H1 (cell line): ENCODE measurements around the gene PTPRT. TPM values are rescaled to one million over a fixed set of nuclear protein-coding genes. Genes with fewer than 3 reads are reported as not detected.
A peak's percentile ranks its signal among the peaks of the same experiment; 100 is the strongest.

Source experiments
- CTCF ChIA-PET: fragments of 300-600 bp; sonication (Branson Sonifier 250); formaldehyde crosslinking; loops from one replicate; lab custom pipeline; 2021; ENCODE audit not compliant: partially characterized antibody; lab: Charles Lee
- POLR2A ChIA-PET: fragments of 300-600 bp; sonication (Branson Sonifier 250); formaldehyde crosslinking; loops from one replicate; lab custom pipeline; 2021; ENCODE audit warnings: inconsistent platforms; ENCODE audit not compliant: partially characterized antibody; lab: Charles Lee
- DNase-seq, 2 experiments: peaks; one replicate each; pipeline versions ENCODE4 v3.0.0 to v3.0.0-alpha.2; 2010 to 2022; ENCODE audit warnings: low spot score in 2 of 2, low read depth in 1 of 2, mixed read lengths in 1 of 2
- FAIRE-seq: peaks from 2 replicates; lab custom pipeline; 2011; peaks lifted over from hg19 to GRCh38; lab: Jason Lieb, UNC
- H2AFZ ChIP-seq: 2 replicates; pipeline ENCODE4 v1.8.1; 2012; ENCODE audit warnings: low read length, inconsistent platforms
- H2AK5ac ChIP-seq: 2 replicates; pipeline ENCODE4 v1.6.1; 2013; ENCODE audit warnings: low read depth, low read length
- H2BK120ac ChIP-seq: replicated peaks from 2 replicates; pipeline ENCODE3; 2013; ENCODE audit warnings: low read depth, low read length, inconsistent platforms
- H2BK12ac ChIP-seq: 2 replicates; pipeline ENCODE4 v1.6.1; 2013; ENCODE audit warnings: low read depth, low read length
- H2BK15ac ChIP-seq: 2 replicates; pipeline ENCODE4 v1.6.1; 2013; ENCODE audit warnings: low read length
- H2BK20ac ChIP-seq: 2 replicates; pipeline ENCODE4 v1.6.1; 2013; ENCODE audit warnings: low read length
- H2BK5ac ChIP-seq: 2 replicates; pipeline ENCODE4 v1.6.1; 2013; ENCODE audit warnings: low read depth, low read length
- H3K14ac ChIP-seq: 2 replicates; pipeline ENCODE4 v1.6.1; 2013; ENCODE audit warnings: inconsistent platforms; ENCODE audit not compliant: insufficient read length
- H3K18ac ChIP-seq: 2 replicates; pipeline ENCODE4 v1.6.1; 2013; ENCODE audit warnings: low read length; ENCODE audit errors: extremely low read depth
- H3K23ac ChIP-seq: 2 replicates; pipeline ENCODE4 v1.6.1; 2013; ENCODE audit warnings: inconsistent platforms; ENCODE audit not compliant: insufficient read length
- H3K23me2 ChIP-seq: 2 replicates; pipeline ENCODE4 v1.6.1; 2013; ENCODE audit warnings: low read depth, low read length
- H3K27ac ChIP-seq: 2 replicates; pipeline ENCODE4 v1.6.1; 2011; ENCODE audit warnings: low read depth, low read length, inconsistent platforms
- H3K27me3 ChIP-seq, 4 experiments: replicated peaks in 1 of 4; 1 replicate in 1 of 4; 2 replicates in 3 of 4; pipeline versions ENCODE4 v1.6.1 to v1.8.1; 2011 to 2013; ENCODE audit warnings: low read length in 3 of 4, mild to moderate bottlenecking in 3 of 4, inconsistent platforms in 2 of 4, mixed read lengths in 2 of 4, moderate library complexity in 1 of 4; ENCODE audit not compliant: control insufficient read depth in 3 of 4, insufficient read depth in 3 of 4; ENCODE audit errors: extremely low read depth in 1 of 4
- H3K36me3 ChIP-seq, 4 experiments: 2 replicates each; pipeline versions ENCODE4 v1.6.1 to v1.8.1; 2011 to 2013; ENCODE audit warnings: mild to moderate bottlenecking in 4 of 4, low read length in 3 of 4, moderate library complexity in 2 of 4, control low read depth in 1 of 4, inconsistent platforms in 1 of 4; ENCODE audit not compliant: insufficient read depth in 4 of 4, control insufficient read depth in 2 of 4
- H3K4ac ChIP-seq: replicated peaks from 2 replicates; pipeline ENCODE3; 2013; ENCODE audit warnings: low read length, low read depth, mixed read lengths, inconsistent platforms; ENCODE audit not compliant: insufficient read length
- H3K4me1 ChIP-seq, 4 experiments: replicated peaks in 1 of 4; 1 replicate in 1 of 4; 2 replicates in 3 of 4; pipeline versions ENCODE4 v1.6.1 to v1.8.1; 2011 to 2013; ENCODE audit warnings: low read length in 3 of 4, inconsistent platforms in 2 of 4, mixed read lengths in 1 of 4; ENCODE audit not compliant: insufficient read depth in 4 of 4, control insufficient read depth in 3 of 4
- H3K4me2 ChIP-seq, 2 experiments: 2 replicates each; pipeline versions ENCODE4 v1.6.1 to v1.8.1; 2011 to 2013; ENCODE audit warnings: low read depth in 2 of 2, low read length in 2 of 2, control low read depth in 1 of 2, inconsistent platforms in 1 of 2, mild to moderate bottlenecking in 1 of 2; ENCODE audit not compliant: insufficient read depth in 1 of 2
- H3K4me3 ChIP-seq, 4 experiments: fragments of 200-600, 300-600 bp in 1 of 4; sonication (generic), shearing (Covaris generic), sonication (Bioruptor Twin) in 1 of 4; 2 replicates each; pipeline versions ENCODE4 v1.5.1 to v1.8.1; 2011 to 2016; ENCODE audit warnings: low read length in 4 of 4, low read depth in 3 of 4, control low read depth in 2 of 4, inconsistent platforms in 2 of 4, mild to moderate bottlenecking in 2 of 4, mixed read lengths in 1 of 4, moderate library complexity in 1 of 4; ENCODE audit not compliant: insufficient read depth in 2 of 4; ENCODE audit errors: extremely low read depth in 1 of 4
- H3K56ac ChIP-seq: replicated peaks from 2 replicates; pipeline ENCODE3; 2013; ENCODE audit warnings: low read depth, mild to moderate bottlenecking, mixed read lengths, low read length, inconsistent platforms; ENCODE audit not compliant: insufficient read length
- H3K79me1 ChIP-seq: 2 replicates; pipeline ENCODE4 v1.6.1; 2013; ENCODE audit warnings: low read depth, low read length, control low read depth
- H3K79me2 ChIP-seq, 2 experiments: 2 replicates each; pipeline versions ENCODE4 v1.6.1 to v1.8.1; 2012 to 2013; ENCODE audit warnings: low read length in 2 of 2, mild to moderate bottlenecking in 2 of 2, inconsistent platforms in 1 of 2; ENCODE audit not compliant: insufficient read depth in 2 of 2, control insufficient read depth in 1 of 2
- H3K9ac ChIP-seq, 4 experiments: replicated peaks in 1 of 4; 1 replicate in 1 of 4; 2 replicates in 3 of 4; pipeline versions ENCODE4 v1.6.1 to v1.8.1; 2011 to 2013; ENCODE audit warnings: low read depth in 3 of 4, low read length in 3 of 4, control low read depth in 2 of 4, mild to moderate bottlenecking in 2 of 4, moderate library complexity in 2 of 4, inconsistent platforms in 1 of 4; ENCODE audit errors: extremely low read depth in 1 of 4
- H3K9me3 ChIP-seq, 2 experiments: 2 replicates each; pipeline versions ENCODE4 v1.6.1 to v1.8.1; 2012 to 2013; ENCODE audit warnings: mild to moderate bottlenecking in 2 of 2, moderate library complexity in 2 of 2, control low read depth in 1 of 2, inconsistent platforms in 1 of 2, low read depth in 1 of 2, low read length in 1 of 2, mixed read lengths in 1 of 2; ENCODE audit not compliant: insufficient read depth in 2 of 2
- H4K20me1 ChIP-seq, 2 experiments: replicated peaks in 1 of 2; 2 replicates each; pipeline versions ENCODE3 to v1.8.1; 2011 to 2013; ENCODE audit warnings: inconsistent platforms in 2 of 2, low read length in 2 of 2, mild to moderate bottlenecking in 1 of 2; ENCODE audit not compliant: insufficient read depth in 2 of 2, control insufficient read depth in 1 of 2
- H4K5ac ChIP-seq: 2 replicates; pipeline ENCODE4 v1.6.1; 2013; ENCODE audit warnings: low read length, low read depth, mixed read lengths, inconsistent platforms; ENCODE audit not compliant: insufficient read length
- H4K8ac ChIP-seq: 2 replicates; pipeline ENCODE4 v1.8.0; 2013; ENCODE audit warnings: mild to moderate bottlenecking, moderate library complexity, low read length, inconsistent platforms; ENCODE audit not compliant: insufficient read depth; ENCODE audit errors: extremely low read depth
- H4K91ac ChIP-seq: replicated peaks from 2 replicates; pipeline ENCODE3; 2013; ENCODE audit warnings: low read length, mixed read lengths, inconsistent platforms; ENCODE audit not compliant: insufficient read length
- RXRA ChIP-seq: IDR thresholded peaks from 2 replicates; pipeline ENCODE4 v1.6.1; 2011; ENCODE audit warnings: low read depth, mild to moderate bottlenecking, low read length, moderate library complexity; ENCODE audit not compliant: insufficient read depth
- SIRT6 ChIP-seq: IDR thresholded peaks from one replicate; pipeline ENCODE4 v1.7.1; 2012; ENCODE audit warnings: low read length, inconsistent platforms
- SIX5 ChIP-seq: IDR thresholded peaks from 2 replicates; pipeline ENCODE4 v1.6.1; 2011; ENCODE audit warnings: mild to moderate bottlenecking, low read depth, low read length
- SUZ12 ChIP-seq: fragments of 200-600 bp; sonication (generic); IDR thresholded peaks from 2 replicates; pipeline ENCODE4 v1.6.1; 2012; ENCODE audit warnings: mild to moderate bottlenecking, inconsistent platforms, low read length, moderate library complexity, mixed read lengths
- YY1 ChIP-seq: IDR thresholded peaks from 2 replicates; pipeline ENCODE4 v1.6.1; 2011; ENCODE audit warnings: low read depth, mild to moderate bottlenecking, low read length
- WGBS, 2 experiments: shearing (Covaris generic) in 1 of 2; methylation state at CpG; one replicate each; pipeline versions ENCODE4 v1.1.6 to v1.1.7; 2013 to 2015; ENCODE audit warnings: low lambda C conversion rate in 2 of 2, mixed read lengths in 2 of 2, inconsistent platforms in 1 of 2, low coverage in 1 of 2, missing lambda C conversion rate in 1 of 2; ENCODE audit not compliant: insufficient replicate concordance in 2 of 2, insufficient coverage in 1 of 2, insufficient read length in 1 of 2; ENCODE audit errors: extremely low coverage in 1 of 2, missing lambda C conversion rate in 1 of 2; 5-methylcytosine and 5-hydroxymethylcytosine counted together
- polyA plus RNA-seq, 7 experiments: library from polyadenylated mRNA; depleted of rRNA in 3 of 7; stranded (reverse) in 5 of 7; unstranded in 2 of 7; fragments of >200 nt in 5 of 7; fragments of 200-250 nt in 2 of 7; gene quantifications; 1 replicate in 5 of 7; 2 replicates in 1 of 7; 4 replicates in 1 of 7; pipeline versions ENCODE4 v1.2.1 to v1.2.3, GENCODE V29; 2011 to 2013; ENCODE audit warnings: missing spikeins in 2 of 7, mixed read lengths in 2 of 7
- total RNA-seq: library from RNA; stranded (reverse); fragmentation: NEBNext Ultra II Directional; extraction: Animal tissue kit (Norgen Biotek cat#: 25700); gene quantifications from 2 replicates; pipeline ENCODE4 v1.2.1, GENCODE V29; 2021
- TF ChIP-seq, protein P1 (sequence below): IDR thresholded peaks from 2 replicates; pipeline ENCODE4 v1.6.1; 2011; ENCODE audit warnings: low read depth, mild to moderate bottlenecking, low read length; ENCODE audit not compliant: insufficient read depth
- TF ChIP-seq, protein P2 (sequence below): IDR thresholded peaks from 2 replicates; pipeline ENCODE4 v1.6.1; 2011; ENCODE audit warnings: low read length, improper control_type of control experiment
- TF ChIP-seq, protein P3 (sequence below): IDR thresholded peaks from 2 replicates; pipeline ENCODE4 v1.6.1; 2012; ENCODE audit warnings: low read length, inconsistent platforms

The PTPRT gene
- total and polyA plus RNA-seq, 2 of the 8 experiments (the other 6 are each of a cell fraction or from before 2014, with no cell fraction given), result 0.33 to 1.8 TPM

DNA sequence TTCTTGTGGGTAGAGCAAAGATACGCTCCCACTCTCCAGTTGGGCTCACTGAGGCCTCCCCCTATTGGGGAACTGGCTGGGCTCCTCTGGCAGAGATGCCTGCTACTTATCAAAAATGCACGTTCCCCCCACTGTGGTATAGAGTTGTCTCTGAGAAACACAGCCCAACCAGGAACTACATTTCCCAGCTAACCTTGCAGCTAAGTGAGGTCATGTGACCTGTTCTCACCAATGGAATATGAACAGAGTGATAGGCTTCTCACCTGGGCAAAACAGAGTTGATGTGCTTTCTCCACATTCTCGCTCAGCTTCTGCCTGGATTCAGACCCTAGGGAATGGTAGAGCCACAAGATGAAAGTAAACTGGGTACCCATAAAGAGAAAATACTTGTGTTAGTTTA, 49.1 kb upstream of the PTPRT start:
- TF ChIP-seq, protein P1, sequence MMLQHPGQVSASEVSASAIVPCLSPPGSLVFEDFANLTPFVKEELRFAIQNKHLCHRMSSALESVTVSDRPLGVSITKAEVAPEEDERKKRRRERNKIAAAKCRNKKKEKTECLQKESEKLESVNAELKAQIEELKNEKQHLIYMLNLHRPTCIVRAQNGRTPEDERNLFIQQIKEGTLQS, result peak; percentile 59; the same call in 1 of the 2 replicates
- TF ChIP-seq SIRT6 (no peak), SIX5 (peak; percentile 81), YY1 (no peak), SUZ12 (no peak), RXRA (no peak)
- TF ChIP-seq, protein P2, sequence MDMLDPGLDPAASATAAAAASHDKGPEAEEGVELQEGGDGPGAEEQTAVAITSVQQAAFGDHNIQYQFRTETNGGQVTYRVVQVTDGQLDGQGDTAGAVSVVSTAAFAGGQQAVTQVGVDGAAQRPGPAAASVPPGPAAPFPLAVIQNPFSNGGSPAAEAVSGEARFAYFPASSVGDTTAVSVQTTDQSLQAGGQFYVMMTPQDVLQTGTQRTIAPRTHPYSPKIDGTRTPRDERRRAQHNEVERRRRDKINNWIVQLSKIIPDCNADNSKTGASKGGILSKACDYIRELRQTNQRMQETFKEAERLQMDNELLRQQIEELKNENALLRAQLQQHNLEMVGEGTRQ, result peak; percentile 87
- TF ChIP-seq, protein P3, sequence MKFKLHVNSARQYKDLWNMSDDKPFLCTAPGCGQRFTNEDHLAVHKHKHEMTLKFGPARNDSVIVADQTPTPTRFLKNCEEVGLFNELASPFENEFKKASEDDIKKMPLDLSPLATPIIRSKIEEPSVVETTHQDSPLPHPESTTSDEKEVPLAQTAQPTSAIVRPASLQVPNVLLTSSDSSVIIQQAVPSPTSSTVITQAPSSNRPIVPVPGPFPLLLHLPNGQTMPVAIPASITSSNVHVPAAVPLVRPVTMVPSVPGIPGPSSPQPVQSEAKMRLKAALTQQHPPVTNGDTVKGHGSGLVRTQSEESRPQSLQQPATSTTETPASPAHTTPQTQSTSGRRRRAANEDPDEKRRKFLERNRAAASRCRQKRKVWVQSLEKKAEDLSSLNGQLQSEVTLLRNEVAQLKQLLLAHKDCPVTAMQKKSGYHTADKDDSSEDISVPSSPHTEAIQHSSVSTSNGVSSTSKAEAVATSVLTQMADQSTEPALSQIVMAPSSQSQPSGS, result no peak
- WGBS, 2 experiments, result 77% methylated on average over 3 of the region's 3 CpGs; no CpG with 5 or more reads in 1 of the 2 experiments
- Histone ChIP-seq H3K4me3 (no peak overlapping the region), H3K4me1 (peaks cover 0 to 8% (median 3%) of the 10 kb centered on the region in 4 experiments; a peak in 5 of 7 replicates), H3K79me2 (no peaks in the 10 kb centered on the region), H3K36me3 (no peaks in the 10 kb centered on the region), H3K23me2 (no peaks in the 10 kb centered on the region), H4K91ac (no peak overlapping the region), H2BK12ac (no peak overlapping the region), H2AK5ac (no peak overlapping the region), H2AFZ (no peak overlapping the region), H2BK120ac (no peak overlapping the region), H3K56ac (no peak overlapping the region), H4K5ac (no peak overlapping the region), H3K9me3 (no peaks in the 10 kb centered on the region), H2BK15ac (no peak overlapping the region), H3K14ac (no peak overlapping the region), H3K4ac (no peak overlapping the region), H2BK5ac (no peak overlapping the region), H4K8ac (no peak overlapping the region), H3K79me1 (no peaks in the 10 kb centered on the region), H3K23ac (no peak overlapping the region), H3K27ac (no peak overlapping the region), H4K20me1 (no peaks in the 10 kb centered on the region), H2BK20ac (no peak overlapping the region), H3K9ac (no peak overlapping the region), H3K27me3 (no peaks in the 10 kb centered on the region), H3K4me2 (no peak overlapping the region), H3K18ac (no peak overlapping the region)
- DNase-seq (peak in 1 of 2 experiments; percentile 48), FAIRE-seq (peak; percentile 91)
- POLR2A ChIA-PET, result no interaction called here
- CTCF ChIA-PET, result interaction anchor here (1.2 kb wide), 1 partner anchor 26 kb away, joined by 3 read pairs; no protein-coding TSS in a partner anchor
